GM23338 (cell line): Measurements from ENCODE around the gene LARGE1.

Source experiments
- EZH2 ChIP-seq: fragments of 200-600 bp; sonication (generic); IDR thresholded peaks from one replicate; pipeline ENCODE4 v1.8.0; 2017; ENCODE audit warnings: antibody characterized with exemption, mild to moderate bottlenecking, low read depth; ENCODE audit not compliant: unreplicated experiment
- TF ChIP-seq, protein P1 (sequence below), 2 experiments: fragments of 200-600 bp in 1 of 2; sonication (generic) in 1 of 2; conservative IDR thresholded peaks; 2 replicates each; pipeline versions ENCODE4 v1.5.1 to v1.6.1; 2016 to 2017; ENCODE audit warnings: antibody characterized with exemption in 2 of 2, low read depth in 2 of 2, mild to moderate bottlenecking in 2 of 2, moderate library complexity in 1 of 2

- TF ChIP-seq EZH2, result no peak
- TF ChIP-seq, protein P1, sequence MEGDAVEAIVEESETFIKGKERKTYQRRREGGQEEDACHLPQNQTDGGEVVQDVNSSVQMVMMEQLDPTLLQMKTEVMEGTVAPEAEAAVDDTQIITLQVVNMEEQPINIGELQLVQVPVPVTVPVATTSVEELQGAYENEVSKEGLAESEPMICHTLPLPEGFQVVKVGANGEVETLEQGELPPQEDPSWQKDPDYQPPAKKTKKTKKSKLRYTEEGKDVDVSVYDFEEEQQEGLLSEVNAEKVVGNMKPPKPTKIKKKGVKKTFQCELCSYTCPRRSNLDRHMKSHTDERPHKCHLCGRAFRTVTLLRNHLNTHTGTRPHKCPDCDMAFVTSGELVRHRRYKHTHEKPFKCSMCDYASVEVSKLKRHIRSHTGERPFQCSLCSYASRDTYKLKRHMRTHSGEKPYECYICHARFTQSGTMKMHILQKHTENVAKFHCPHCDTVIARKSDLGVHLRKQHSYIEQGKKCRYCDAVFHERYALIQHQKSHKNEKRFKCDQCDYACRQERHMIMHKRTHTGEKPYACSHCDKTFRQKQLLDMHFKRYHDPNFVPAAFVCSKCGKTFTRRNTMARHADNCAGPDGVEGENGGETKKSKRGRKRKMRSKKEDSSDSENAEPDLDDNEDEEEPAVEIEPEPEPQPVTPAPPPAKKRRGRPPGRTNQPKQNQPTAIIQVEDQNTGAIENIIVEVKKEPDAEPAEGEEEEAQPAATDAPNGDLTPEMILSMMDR (conservative IDR thresholded peaks at IDR 0.05; ENCODE audit: low read depth in 2 of 2), result no peak
Observed at GRCh38 chr22:33875316-33875715, 45.0 kb downstream of the LARGE1 start.
